Nephron progenitor cell (in vitro differentiated cells): ENCODE measurements around the gene GART.
A peak's percentile ranks its signal among the peaks of the same experiment; 100 is the strongest.

ENCODE experiments used
- DNase-seq: peaks from one replicate; pipeline ENCODE4 v3.0.0; 2021
- H3K27ac Mint-ChIP-seq: 2 replicates; pipeline ENCODE4 v1.8.0; 2021; ENCODE audit warnings: mild to moderate bottlenecking, moderate library complexity, mixed read lengths
- H3K27me3 Mint-ChIP-seq: 2 replicates; pipeline ENCODE4 v1.8.0; 2021; ENCODE audit warnings: mild to moderate bottlenecking, low read depth, mixed read lengths; ENCODE audit not compliant: poor library complexity
- H3K36me3 Mint-ChIP-seq: 2 replicates; pipeline ENCODE4 v1.8.0; 2021; ENCODE audit warnings: low read depth, mixed read lengths
- H3K4me1 Mint-ChIP-seq: 2 replicates; pipeline ENCODE4 v1.8.0; 2021; ENCODE audit warnings: mixed read lengths
- H3K4me3 Mint-ChIP-seq: 2 replicates; pipeline ENCODE4 v1.8.0; 2021; ENCODE audit warnings: mild to moderate bottlenecking, moderate library complexity, mixed read lengths
- H3K9me3 Mint-ChIP-seq: 2 replicates; pipeline ENCODE4 v1.8.0; 2021; ENCODE audit warnings: mild to moderate bottlenecking, moderate library complexity, mixed read lengths
- TF ChIP-seq, protein P1 (sequence below): fragments of 200-600 bp; sonication (generic); IDR thresholded peaks from 2 replicates; pipeline ENCODE4 v1.5.0; 2021; ENCODE audit warnings: antibody characterized with exemption

GART gene

GRCh38 chr21:33539616-33540015 lies 2.3 kb downstream of the GART start:
- DNase-seq = no peak
- peak overlapping the region; percentile 36 for H3K4me3 Mint-ChIP-seq
- peaks cover 48% of the 10 kb centered on the region for H3K36me3 Mint-ChIP-seq
- H3K27ac Mint-ChIP-seq = no peak overlapping the region
- peaks cover 29% of the 10 kb centered on the region for H3K4me1 Mint-ChIP-seq
- H3K27me3 Mint-ChIP-seq = no peaks in the 10 kb centered on the region
- TF ChIP-seq, protein P1, sequence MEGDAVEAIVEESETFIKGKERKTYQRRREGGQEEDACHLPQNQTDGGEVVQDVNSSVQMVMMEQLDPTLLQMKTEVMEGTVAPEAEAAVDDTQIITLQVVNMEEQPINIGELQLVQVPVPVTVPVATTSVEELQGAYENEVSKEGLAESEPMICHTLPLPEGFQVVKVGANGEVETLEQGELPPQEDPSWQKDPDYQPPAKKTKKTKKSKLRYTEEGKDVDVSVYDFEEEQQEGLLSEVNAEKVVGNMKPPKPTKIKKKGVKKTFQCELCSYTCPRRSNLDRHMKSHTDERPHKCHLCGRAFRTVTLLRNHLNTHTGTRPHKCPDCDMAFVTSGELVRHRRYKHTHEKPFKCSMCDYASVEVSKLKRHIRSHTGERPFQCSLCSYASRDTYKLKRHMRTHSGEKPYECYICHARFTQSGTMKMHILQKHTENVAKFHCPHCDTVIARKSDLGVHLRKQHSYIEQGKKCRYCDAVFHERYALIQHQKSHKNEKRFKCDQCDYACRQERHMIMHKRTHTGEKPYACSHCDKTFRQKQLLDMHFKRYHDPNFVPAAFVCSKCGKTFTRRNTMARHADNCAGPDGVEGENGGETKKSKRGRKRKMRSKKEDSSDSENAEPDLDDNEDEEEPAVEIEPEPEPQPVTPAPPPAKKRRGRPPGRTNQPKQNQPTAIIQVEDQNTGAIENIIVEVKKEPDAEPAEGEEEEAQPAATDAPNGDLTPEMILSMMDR = no peak
- no peaks in the 10 kb centered on the region for H3K9me3 Mint-ChIP-seq

DNA sequence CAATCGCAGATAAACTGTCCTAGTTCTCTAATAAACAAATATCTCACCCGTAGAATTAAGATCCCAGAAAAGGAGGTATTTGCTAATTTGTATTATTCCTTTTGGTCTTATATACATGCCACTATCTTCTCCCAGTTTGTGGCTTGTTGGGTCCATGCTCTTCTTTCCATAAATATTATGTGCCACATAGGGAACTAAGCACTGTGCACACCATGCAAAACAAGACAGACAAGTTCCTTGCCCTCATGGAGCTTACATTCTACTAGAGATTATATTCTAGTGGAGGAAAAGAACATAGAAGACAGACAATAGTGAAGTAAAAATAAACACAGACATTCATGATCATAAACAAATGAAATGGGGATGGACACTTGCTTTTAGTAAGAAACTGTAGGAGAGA lies 4.7 kb downstream of the GART start:
- Mint-ChIP-seq H3K27ac (no peak overlapping the region), H3K27me3 (no peaks in the 10 kb centered on the region), H3K36me3 (peaks cover 66% of the 10 kb centered on the region), H3K4me1 (peaks cover 19% of the 10 kb centered on the region), H3K9me3 (no peaks in the 10 kb centered on the region), H3K4me3 (no peak overlapping the region)
- DNase-seq = no peak
- TF ChIP-seq, protein P1 = no peak

GRCh38 chr21:33531007-33531406 lies 10.9 kb downstream of the GART start:
- Mint-ChIP-seq H3K27ac (no peak overlapping the region), H3K4me3 (no peak overlapping the region), H3K4me1 (no peaks in the 10 kb centered on the region), H3K27me3 (no peaks in the 10 kb centered on the region), H3K36me3 (peaks cover 76% of the 10 kb centered on the region), H3K9me3 (no peaks in the 10 kb centered on the region)
- DNase-seq = no peak
- TF ChIP-seq, protein P1 = no peak

- no peaks in the 10 kb centered on the region for H3K4me1 Mint-ChIP-seq
- no peaks in the 10 kb centered on the region for H3K9me3 Mint-ChIP-seq
- H3K27ac Mint-ChIP-seq = no peak overlapping the region
- peaks cover 55% of the 10 kb centered on the region for H3K36me3 Mint-ChIP-seq
- H3K4me3 Mint-ChIP-seq = no peak overlapping the region
- H3K27me3 Mint-ChIP-seq = no peaks in the 10 kb centered on the region
- TF ChIP-seq, protein P1 = no peak
- DNase-seq = no peak
Measured at GRCh38 chr21:33522953-33523349, 19.0 kb downstream of the GART start.

DNA sequence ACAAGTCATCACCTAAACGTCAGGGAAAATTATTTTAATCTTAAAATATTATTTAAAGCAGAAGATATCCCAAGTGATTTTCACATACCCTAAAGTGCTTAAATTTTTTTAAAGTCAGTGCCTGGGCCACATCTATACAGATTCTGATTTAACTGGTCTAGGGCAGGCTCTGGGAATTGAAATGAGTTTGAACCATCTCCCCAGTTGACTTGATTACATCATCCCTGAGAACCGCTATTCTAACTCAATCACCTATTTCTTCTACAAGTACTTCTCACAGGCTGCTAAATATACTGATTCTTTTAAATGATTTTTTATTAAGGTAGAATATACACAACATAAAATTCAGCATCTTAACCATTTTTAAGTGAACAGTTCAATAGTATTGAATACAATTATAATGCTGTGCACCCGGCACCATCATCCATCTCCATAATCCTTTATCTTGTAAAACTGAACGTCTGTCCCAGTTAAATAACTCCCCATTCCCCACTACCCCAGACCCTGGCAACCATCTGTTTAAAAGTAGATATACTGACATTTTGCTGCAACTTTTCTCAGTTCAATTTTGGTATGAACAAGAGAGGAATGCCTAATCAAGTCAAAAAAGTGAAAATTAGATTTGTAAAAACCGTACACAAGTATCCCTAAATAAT lies 19.5 kb downstream of the GART start:
- Mint-ChIP-seq H3K4me1 (no peaks in the 10 kb centered on the region), H3K36me3 (peaks cover 53% of the 10 kb centered on the region), H3K9me3 (no peaks in the 10 kb centered on the region), H3K27me3 (no peaks in the 10 kb centered on the region), H3K27ac (no peak overlapping the region), H3K4me3 (no peak overlapping the region)
- TF ChIP-seq, protein P1 = no peak
- DNase-seq = no peak

DNA sequence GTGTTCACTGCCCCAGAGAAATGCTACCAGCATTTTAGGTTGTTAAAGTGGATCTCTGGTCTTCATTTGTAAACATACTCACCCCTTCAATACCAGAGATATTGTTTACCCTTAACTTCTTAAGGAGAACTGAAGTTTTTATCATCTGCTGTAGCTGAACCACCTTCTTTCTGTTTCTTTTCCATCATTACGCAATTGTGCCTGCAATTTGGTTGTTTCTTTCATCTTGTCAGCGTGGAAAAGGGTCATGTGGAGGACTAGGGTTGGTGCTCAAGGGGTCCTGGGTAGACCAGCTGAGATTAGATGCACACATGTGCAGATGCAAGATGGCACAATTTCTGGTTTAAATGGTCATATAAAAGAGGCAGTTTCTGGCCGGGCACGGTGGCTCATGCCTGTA lies 23.0 kb downstream of the GART start:
- Mint-ChIP-seq H3K27me3 (no peaks in the 10 kb centered on the region), H3K4me1 (no peaks in the 10 kb centered on the region), H3K27ac (no peak overlapping the region), H3K4me3 (no peak overlapping the region), H3K9me3 (no peaks in the 10 kb centered on the region), H3K36me3 (peaks cover 56% of the 10 kb centered on the region)
- TF ChIP-seq, protein P1 = no peak
- DNase-seq = no peak
